GM21528 (cell line): ENCODE data around the gene ACVRL1.

Experiments used
- ATAC-seq: cut with Tn5 transposase; IDR thresholded peaks from one replicate; pipeline ENCODE4 v1.9.1; 2021; ENCODE audit warnings: mild to moderate bottlenecking, moderate library complexity; ENCODE audit not compliant: unreplicated experiment, low FRiP score

ACVRL1 gene

DNA sequence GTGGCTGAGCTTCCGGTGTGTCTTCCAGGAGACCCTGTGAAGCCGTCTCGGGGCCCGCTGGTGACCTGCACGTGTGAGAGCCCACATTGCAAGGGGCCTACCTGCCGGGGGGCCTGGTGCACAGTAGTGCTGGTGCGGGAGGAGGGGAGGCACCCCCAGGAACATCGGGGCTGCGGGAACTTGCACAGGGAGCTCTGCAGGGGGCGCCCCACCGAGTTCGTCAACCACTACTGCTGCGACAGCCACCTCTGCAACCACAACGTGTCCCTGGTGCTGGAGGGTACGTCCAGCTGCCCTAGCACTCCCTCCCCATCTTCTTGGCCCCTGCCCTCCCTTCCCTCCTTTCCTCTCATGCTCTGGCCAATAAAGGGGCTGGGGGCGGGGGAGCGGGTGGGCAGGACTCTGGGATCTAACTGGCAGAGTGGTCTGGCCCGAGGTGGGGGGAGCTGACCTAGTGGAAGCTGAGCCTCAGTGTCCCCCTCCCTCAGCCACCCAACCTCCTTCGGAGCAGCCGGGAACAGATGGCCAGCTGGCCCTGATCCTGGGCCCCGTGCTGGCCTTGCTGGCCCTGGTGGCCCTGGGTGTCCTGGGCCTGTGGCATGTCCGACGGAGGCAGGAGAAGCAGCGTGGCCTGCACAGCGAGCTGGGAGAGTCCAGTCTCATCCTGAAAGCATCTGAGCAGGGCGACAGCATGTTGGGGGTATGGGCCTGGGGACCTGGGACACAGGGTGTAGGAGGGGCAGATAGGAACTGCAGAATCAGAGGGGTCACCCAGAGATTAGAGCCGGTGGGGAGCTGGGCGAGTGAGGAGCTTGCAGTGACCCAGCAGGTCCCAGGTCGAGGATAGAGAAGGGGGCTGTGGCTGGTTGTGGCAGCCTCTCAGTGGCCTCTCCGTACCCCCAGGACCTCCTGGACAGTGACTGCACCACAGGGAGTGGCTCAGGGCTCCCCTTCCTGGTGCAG, 6.0 kb downstream of the ACVRL1 start:
- no peak for ATAC-seq

DNA sequence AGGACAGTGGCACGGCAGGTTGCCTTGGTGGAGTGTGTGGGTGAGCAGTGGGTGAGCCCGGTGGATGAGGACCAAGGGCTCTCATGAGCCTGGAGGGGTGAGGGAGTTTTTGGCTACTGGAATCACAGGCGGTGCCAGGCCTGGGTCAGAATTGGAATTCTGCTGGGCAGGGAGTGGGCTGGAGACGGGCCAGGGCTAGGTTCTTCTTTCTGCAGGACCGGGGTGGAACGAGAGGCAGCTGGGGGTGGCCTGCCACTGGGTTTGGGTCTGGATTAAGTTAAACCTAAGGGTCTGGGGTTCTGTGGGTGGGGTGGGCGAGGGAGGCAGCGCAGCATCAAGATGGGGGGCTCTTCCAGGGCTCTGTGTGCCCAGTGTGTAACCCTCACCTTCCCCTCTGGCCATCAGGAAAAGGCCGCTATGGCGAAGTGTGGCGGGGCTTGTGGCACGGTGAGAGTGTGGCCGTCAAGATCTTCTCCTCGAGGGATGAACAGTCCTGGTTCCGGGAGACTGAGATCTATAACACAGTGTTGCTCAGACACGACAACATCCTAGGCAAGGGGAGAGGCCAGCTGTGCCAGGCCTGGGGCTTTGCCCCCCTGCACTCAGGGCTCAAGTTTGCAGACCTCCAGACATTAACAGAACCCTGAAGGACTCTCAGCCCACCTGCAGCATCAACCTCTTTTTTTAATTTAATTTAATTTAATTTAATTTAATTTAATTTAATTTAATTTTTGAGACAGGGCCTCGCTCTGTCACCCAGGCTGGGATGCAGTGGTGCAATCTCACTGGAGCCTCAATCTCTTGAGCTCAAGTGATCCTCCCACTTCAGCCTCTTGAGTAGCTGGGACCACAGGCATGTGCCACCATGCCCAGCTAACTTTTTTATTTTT, 7.0 kb downstream of the ACVRL1 start:
- ATAC-seq, result no peak

DNA sequence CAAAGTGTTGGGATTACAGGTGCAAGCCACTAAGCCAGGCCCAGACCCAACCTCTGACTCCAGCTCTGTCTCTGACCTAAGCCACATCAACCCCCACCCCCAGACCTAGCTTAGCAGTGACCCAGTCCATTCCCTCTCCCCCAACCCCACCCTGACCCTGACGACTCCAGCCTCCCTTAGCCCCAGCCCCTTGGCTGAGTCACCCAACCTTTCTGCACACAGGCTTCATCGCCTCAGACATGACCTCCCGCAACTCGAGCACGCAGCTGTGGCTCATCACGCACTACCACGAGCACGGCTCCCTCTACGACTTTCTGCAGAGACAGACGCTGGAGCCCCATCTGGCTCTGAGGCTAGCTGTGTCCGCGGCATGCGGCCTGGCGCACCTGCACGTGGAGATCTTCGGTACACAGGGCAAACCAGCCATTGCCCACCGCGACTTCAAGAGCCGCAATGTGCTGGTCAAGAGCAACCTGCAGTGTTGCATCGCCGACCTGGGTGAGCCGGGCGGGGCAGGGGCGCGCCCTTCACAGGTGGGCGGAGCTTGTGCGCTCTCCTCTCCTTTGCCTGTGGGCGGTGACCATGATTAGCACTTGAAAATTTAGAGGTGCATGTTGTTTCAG, 7.8 kb downstream of the ACVRL1 start:
- ATAC-seq, result no peak

DNA sequence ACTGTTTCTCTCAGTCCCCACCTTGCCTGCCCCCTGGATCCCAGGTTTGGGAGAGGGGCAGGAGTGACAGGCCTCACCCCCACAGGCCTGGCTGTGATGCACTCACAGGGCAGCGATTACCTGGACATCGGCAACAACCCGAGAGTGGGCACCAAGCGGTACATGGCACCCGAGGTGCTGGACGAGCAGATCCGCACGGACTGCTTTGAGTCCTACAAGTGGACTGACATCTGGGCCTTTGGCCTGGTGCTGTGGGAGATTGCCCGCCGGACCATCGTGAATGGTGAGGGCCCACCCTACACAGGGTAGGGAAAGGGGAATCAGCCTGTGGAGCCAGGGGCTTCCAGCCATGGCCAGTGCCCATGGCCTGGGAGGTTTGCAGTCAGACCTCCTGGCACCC, 8.6 kb downstream of the ACVRL1 start:
- ATAC-seq, result no peak

DNA sequence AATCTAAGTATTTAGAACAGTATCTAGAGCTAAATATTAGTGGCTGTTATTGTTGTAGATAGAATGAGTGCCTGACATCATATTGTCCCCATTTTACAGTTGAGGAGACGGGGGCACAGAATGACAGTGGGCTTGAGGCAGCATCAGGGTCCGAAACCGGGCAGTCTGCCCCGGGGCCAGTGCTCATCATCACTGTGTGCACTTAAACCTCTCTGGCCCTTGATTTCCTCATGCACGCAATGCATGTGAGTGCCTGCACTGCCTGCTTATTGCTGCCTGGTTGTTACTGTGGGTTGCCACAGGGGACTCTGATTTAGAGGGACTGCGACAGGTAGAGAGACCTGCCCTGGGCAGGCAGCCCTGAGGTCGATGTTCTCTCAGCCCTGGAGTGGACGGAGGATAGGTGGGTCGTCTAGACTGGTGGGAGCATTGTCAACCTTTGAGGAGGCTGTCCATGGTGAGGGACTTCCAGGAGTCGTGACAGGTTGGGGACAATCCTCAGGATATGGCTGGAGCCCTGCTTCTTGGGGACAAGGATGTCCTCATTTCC, 9.8 kb downstream of the ACVRL1 start:
- ATAC-seq, result no peak

DNA sequence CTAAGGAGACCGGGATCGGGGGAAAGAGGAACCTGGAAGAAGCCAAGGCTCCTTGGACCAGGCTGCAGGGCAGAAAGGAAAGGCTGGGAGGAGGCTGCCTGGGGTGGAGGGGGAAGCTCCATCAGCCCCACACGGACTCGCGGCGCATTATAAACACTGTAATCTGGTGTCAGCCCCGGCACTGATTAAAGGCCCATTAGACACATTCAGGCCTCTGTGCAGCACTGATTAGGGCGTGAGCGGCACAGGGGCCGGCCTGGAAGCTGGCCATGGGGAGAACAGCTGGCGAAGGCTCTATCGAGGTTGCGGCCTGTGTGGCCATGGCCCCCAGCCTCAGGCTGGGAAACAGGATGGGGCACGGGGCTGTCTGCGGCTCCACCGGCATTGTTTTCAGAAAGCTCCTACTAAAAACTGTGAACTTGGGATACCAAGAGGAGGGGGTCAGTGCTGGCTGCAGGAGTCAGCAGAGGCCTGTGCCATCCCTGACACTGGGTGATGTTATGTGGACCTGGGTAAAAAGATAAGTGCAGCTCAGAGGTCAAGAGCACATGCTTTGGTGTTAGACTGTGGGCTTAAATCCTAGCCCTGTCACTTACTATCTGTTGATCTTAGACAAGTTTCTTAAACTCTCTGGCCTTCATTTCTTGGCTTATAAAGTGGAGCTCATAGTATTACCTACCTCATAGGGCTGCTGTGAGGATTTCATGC, 10.6 kb downstream of the ACVRL1 start:
- no peak for ATAC-seq

DNA sequence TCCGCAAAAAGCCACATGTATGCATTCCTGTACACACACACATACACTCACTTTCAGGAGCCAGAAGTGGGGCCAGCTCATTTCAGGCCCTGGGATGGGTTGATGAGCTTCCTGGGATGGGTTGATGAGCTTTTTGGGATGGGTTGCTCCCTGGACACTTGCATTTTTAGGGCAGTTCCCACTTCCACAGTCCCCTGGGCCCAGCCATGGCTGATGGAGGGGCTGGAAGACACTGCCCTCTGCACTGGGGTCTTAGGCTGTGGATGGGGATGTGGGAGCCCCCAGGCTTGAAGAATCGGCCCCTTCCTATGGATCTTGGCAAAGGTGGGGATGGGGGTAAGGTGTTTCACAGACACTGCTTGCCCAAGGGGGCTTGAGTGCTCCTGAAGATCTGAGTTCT, 12.7 kb downstream of the ACVRL1 start:
- no peak for ATAC-seq

DNA sequence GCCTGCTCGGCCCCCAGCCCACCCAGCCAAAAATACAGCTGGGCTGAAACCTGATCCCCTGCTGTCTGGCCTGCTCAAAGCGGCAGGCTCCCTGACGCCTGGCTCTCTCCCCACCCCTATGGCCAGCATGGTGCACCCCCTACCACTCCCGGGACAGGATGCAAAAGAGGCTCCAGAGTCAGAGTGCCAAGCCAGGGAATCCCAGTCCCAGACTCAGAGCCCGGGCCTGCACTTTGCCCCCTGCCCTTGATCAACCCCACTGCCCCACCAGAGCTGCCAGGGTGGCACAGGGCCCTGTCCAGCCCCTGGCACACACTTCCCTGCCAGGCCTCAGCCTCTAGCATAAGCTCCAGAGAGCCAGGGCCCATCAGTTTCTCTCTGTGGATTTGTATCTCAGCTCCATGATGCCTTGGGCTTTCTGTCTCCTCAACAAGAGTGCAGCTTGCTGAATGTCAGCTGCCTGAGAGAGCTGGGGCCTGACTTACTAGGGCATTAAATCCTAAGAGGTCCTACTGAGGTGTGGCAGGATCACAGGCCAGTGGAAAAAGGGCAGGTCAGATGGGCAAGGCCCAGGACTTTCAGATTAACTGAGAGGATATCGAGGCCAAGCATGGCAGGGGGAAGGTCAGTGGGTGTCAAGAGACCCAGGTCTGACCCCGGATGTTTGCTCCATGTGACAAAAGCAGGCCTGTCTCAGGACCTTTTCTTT, 13.9 kb downstream of the ACVRL1 start:
- ATAC-seq, result no peak

DNA sequence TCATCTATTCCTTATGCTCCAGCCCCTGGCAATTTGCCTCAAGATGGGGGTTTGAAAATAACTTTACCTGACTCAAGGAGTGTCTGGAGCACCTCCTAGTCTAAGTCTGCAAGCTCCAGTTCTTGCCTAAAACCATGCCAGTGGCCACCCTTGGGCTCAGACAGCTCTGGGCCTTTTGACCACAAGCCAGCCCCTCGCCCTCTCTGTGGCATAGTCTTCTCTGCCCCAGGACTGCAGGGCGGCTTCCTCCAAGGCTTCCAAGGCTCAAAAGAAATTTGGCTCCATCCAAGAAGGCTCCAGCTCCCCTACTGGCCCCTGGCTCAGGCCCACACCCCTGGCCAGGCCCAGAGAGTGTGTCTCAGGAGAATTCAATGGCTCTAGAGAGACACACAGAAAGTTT, 14.8 kb downstream of the ACVRL1 start:
- ATAC-seq, result no peak

DNA sequence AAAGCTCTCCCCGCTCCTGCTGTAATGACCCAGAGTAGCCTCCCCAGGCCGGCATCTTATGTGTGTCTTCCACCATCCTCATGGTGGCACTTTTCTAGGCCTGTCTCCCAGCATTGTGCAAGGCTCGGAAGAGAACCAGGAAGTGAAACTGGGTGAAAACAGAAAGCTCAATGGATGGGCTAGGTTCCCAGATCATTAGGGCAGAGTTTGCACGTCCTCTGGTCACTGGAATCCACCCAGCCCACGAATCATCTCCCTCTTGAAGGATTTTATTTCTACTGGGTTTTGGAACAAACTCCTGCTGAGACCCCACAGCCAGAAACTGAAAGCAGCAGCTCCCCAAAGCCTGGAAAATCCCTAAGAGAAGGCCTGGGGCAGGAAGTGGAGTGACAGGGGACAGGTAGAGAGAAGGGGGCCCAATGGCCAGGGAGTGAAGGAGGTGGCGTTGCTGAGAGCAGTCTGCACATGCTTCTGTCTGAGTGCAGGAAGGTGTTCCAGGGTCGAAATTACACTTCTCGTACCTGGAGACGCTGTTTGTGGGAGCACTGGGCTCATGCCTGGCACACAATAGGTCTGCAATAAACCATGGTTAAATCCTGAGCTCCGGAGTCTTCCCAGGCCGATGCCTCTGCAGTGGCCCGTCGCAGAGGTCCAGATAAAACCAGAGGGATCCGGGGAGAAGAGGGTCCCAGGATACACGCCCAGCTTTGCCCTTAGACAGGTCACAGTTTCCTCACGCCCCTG, 15.6 kb downstream of the ACVRL1 start:
- ATAC-seq, result no peak

DNA sequence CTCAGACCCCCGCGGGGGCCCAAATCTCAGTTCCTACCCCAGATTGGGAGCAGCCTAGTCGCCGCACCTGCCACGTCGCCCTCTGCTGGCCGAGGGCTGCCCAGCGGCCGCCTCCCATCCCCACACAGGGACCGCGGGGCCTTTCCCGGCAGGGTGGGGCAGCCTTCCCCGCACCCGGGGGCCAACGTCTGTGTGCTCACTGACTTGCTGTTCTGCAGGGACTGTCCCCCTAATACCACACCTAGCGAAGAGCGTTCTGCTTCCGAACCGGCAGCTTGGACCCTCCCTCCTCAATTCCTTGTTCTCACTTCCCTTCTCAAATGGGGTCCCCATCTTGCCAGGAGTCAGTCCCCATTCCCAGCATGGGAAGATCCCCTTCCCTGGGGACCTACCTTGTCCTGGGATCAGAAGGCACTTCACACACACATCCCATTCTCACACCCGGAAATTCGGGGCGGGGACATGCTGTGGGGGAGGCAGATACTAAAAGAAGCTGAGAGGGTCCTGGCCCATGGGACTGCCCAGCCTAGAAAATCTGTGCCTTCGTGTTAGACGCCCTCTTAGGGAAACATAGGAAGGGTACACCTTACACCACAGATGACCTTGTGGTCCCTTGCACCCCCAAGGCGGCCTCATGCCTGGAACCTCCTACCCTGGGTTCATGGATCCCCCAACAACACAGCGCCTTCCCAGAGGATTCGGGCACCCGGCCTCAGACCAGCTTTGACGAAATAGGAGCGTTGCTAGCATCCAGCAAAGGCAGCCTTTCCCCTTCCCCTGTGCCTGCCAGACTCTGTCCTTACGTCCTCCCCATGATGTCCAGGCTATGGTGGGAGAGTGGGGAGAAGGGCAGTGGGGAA, 16.4 kb downstream of the ACVRL1 start:
- ATAC-seq, result no peak

DNA sequence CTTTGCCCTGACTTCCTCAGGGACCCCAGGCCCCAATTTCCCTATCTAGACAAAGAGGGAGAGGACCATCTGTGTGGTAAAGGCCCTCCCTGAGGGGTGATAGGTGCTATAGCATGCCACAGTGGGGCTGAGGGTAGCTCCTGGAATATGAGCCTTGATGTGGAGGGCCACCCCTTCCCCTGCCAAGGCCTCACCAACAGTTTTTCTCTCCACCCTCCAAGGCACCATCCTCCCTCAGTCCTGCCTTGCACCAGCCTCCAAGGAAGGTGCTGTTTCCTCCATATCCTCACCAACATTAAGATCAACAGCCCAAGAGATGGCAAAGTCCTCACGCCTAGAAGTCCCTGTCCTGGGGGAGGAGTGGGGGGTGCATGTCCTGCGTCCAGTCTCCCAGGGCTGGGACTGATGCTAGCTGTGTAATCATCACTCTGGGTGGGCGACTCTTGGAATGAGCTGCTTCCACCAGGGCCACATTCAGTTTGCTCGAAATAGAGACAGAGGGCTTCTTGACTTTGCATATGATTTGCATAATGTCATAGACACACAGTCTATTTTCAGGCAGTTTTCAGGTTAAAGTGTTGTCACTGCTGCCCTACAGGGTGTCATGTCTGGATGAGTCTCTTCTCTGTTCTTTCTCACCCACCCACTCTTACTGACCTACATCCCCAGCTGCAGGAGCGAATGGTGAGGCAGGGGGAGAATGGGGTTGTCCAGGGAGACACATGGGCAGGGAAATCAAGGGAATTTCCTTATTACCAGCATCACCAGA, 17.4 kb downstream of the ACVRL1 start:
- no peak for ATAC-seq

DNA sequence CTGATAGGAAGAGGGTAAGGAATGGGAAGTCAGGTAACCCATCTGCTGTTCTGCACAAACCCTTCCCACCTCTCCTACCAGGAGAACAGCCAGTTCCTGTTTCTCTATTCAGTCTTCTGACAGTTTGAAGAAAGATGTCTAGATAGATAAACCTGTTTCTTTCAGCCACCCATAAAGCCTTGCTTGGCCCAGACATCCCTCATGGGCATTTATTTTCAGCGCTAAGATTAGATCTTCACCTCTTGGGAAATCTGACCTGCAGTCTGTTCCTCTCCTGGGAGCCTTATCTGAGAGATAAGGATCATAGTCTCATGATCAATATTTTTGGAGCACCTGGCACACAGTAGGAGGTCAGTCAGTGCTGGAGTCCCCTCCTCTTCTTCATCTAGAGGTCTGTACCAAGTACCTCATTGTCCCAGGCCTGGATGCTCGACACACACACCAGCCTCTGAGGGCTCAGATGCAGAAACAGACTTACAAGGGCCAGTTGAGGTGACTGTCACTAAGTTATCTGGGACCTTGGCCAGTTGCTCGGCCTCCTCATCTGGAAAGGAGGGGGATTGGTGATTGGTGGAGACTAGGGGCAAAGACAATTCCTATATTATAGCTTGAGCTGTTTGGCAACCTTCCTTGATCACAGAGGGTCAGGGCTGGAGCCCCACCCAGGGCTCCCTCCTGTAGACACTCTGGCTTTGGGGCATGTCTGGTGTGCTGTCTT, 18.2 kb downstream of the ACVRL1 start:
- ATAC-seq, result no peak

DNA sequence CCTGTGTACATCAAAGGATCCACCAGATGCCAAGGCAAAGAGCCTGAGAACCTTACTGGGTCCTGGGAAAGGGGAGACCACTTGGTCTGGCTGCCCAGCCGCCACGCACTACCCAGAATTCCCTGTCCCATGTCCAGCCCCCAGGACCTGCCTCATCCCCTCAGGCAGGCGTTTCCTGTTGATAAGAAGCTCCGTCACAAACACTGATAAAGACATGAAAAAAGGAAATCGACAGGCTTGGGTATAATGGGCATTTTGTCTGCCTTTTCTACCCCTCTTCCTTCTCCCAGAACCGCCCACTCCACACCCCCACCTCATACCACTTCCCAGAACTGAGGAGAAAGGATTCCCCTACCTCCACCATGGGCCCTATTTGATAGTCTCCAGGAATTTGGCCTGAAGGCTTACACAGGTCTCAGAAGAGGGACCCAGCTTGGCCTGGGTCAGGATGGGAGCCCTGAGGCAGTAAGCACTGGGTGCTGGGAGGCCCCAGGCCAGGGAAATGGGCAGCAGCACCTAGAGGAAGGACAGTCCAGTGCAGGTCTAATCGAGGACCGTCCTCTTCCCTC, 18.8 kb downstream of the ACVRL1 start:
- ATAC-seq, result no peak

DNA sequence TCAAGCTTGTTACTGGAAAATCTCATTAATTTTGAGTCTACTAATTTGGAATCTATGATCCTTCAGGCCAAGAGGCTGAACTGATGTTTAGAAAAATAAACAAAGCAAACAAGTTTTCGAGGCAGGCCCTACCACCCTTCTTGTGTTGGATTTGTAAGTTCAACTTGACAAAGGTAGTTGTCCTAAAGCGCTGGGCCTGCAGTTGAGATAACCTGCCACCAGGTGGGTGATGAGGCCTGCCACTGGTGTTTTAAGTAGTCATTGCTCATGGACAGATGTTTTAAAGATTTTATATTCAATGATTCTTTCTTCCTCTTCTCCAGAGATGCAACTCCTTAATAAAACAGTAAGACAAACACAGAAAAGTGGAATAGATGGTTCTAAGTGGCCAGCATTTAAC, 19.4 kb downstream of the ACVRL1 start:
- no peak for ATAC-seq
